ENCODE results near the gene LRMDA. TPM values are rescaled to one million over a fixed set of nuclear protein-coding genes. Genes with fewer than 3 reads are reported as not detected.

Gene LRMDA
- total RNA-seq, 4 donors from 2014 or later, result 7.3 to 20.1 (median 8.4) TPM

- 47 to 62% methylated on average over 4 of the region's 4 CpGs for WGBS, 2 donors (ENCODE audit: low coverage in 1 of 2)
- H3K27ac ChIP-seq, result peak overlapping the region in 3 of 4 donors; percentile 4 to 58 (median 53)
- H3K27me3 ChIP-seq, result no peaks in the 10 kb centered on the region
- no peaks in the 10 kb centered on the region for H3K36me3 ChIP-seq
- H3K9me3 ChIP-seq, result no peaks in the 10 kb centered on the region
- TF ChIP-seq EP300 (IDR thresholded peaks at IDR 0.05) (no peak), POLR2AphosphoS5 (IDR thresholded peaks at IDR 0.05) (peak; percentile 39), CTCF (IDR thresholded peaks at IDR 0.05) (no peak), POLR2A (IDR thresholded peaks at IDR 0.05) (no peak)
- ATAC-seq, result peak; percentile 62
- no peak overlapping the region for H3K4me3 ChIP-seq
- H3K4me1 ChIP-seq, result peaks cover 0 to 42% (median 13%) of the 10 kb centered on the region in 3 donors
Observed at GRCh38 chr10:75971402-75972211, 540.2 kb downstream of the LRMDA start.

GRCh38 chr10:75972491-75973276 is 541.3 kb downstream of the LRMDA start:
- TF ChIP-seq EP300 (IDR thresholded peaks at IDR 0.05) (no peak), POLR2A (IDR thresholded peaks at IDR 0.05) (no peak), POLR2AphosphoS5 (IDR thresholded peaks at IDR 0.05) (peak; percentile 58), CTCF (IDR thresholded peaks at IDR 0.05) (no peak)
- H3K9me3 ChIP-seq, result no peaks in the 10 kb centered on the region
- H3K36me3 ChIP-seq, result no peaks in the 10 kb centered on the region
- H3K4me1 ChIP-seq, result peaks cover 0 to 36% (median 13%) of the 10 kb centered on the region in 3 donors
- no peaks in the 10 kb centered on the region for H3K27me3 ChIP-seq
- peak; percentile 70 for ATAC-seq
- no peak overlapping the region for H3K4me3 ChIP-seq
- peak overlapping the region in 3 of 4 donors; percentile 15 to 58 (median 53) for H3K27ac ChIP-seq
- WGBS, 2 donors (ENCODE audit: low coverage in 1 of 2), result 45 to 61% methylated on average over 6 of the region's 6 CpGs

GRCh38 chr10:75974080-75974479 is 542.7 kb downstream of the LRMDA start:
- ATAC-seq, result no peak
- no peak overlapping the region for H3K4me3 ChIP-seq
- H3K9me3 ChIP-seq, result no peaks in the 10 kb centered on the region
- no peaks in the 10 kb centered on the region for H3K36me3 ChIP-seq
- H3K27ac ChIP-seq, result no peak overlapping the region
- H3K27me3 ChIP-seq, result no peaks in the 10 kb centered on the region
- peaks cover 0 to 26% (median 13%) of the 10 kb centered on the region in 3 donors for H3K4me1 ChIP-seq
- no peak for TF ChIP-seq EP300 (IDR thresholded peaks at IDR 0.05)
- TF ChIP-seq POLR2AphosphoS5 (IDR thresholded peaks at IDR 0.05), result no peak
- no peak for TF ChIP-seq CTCF (IDR thresholded peaks at IDR 0.05)
- TF ChIP-seq POLR2A (IDR thresholded peaks at IDR 0.05), result no peak

- Histone ChIP-seq H3K4me3 (no peak overlapping the region), H3K27ac (no peak overlapping the region), H3K36me3 (no peaks in the 10 kb centered on the region), H3K9me3 (no peaks in the 10 kb centered on the region), H3K27me3 (no peaks in the 10 kb centered on the region), H3K4me1 (peaks cover 0 to 20% (median 11%) of the 10 kb centered on the region in 3 donors)
- 84 to 89% methylated on average over 2 to 3 of the region's 3 CpGs for WGBS, 2 donors (ENCODE audit: low coverage in 1 of 2)
- TF ChIP-seq POLR2AphosphoS5 (IDR thresholded peaks at IDR 0.05) (no peak), CTCF (IDR thresholded peaks at IDR 0.05) (no peak), EP300 (IDR thresholded peaks at IDR 0.05) (no peak), POLR2A (IDR thresholded peaks at IDR 0.05) (no peak)
- ATAC-seq, result no peak
Observed at GRCh38 chr10:75976681-75977080, 545.3 kb downstream of the LRMDA start.
